ENCODE data around the gene TMEM87B. TPM values are rescaled to one million over a fixed set of nuclear protein-coding genes. Genes with fewer than 3 reads are reported as not detected.

Gene TMEM87B
- total RNA-seq, 6 donors from 2014 or later = 20.1 to 45.9 (median 23.6) TPM

DNA sequence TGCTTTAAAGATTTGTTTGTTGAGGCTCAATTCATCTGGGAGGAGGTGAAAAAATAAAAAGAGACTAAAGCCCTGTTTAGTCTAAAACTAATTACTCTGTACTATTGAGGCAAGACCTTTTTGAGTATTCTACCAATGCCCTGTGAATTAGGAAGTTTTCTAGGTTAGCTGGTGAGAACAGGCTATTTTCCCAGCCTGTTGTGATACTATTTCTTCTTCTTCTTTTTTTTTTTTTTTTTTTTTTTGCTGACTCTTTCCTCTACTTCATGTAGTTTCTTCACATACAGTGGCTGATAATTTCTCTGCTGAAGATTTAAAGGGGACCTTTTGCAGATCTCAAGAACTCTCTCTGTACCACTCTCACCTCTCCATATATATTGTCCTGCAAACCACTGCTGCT, 8.8 kb upstream of the TMEM87B start:
- TF ChIP-seq, protein P1, sequence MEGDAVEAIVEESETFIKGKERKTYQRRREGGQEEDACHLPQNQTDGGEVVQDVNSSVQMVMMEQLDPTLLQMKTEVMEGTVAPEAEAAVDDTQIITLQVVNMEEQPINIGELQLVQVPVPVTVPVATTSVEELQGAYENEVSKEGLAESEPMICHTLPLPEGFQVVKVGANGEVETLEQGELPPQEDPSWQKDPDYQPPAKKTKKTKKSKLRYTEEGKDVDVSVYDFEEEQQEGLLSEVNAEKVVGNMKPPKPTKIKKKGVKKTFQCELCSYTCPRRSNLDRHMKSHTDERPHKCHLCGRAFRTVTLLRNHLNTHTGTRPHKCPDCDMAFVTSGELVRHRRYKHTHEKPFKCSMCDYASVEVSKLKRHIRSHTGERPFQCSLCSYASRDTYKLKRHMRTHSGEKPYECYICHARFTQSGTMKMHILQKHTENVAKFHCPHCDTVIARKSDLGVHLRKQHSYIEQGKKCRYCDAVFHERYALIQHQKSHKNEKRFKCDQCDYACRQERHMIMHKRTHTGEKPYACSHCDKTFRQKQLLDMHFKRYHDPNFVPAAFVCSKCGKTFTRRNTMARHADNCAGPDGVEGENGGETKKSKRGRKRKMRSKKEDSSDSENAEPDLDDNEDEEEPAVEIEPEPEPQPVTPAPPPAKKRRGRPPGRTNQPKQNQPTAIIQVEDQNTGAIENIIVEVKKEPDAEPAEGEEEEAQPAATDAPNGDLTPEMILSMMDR (IDR thresholded peaks at IDR 0.05) = no peak
- no peak for TF ChIP-seq POLR2A (IDR thresholded peaks at IDR 0.05)
- TF ChIP-seq POLR2AphosphoS5 (IDR thresholded peaks at IDR 0.05) = no peak
- no peak for TF ChIP-seq EP300 (IDR thresholded peaks at IDR 0.05)
- Histone ChIP-seq H3K4me3 (no peak overlapping the region), H3K9me3 (peaks cover 0 to 6% (median 0%) of the 10 kb centered on the region in 4 donors), H3K36me3 (no peaks in the 10 kb centered on the region), H3K27me3 (no peaks in the 10 kb centered on the region), H3K27ac (no peak overlapping the region), H3K4me1 (peaks cover 7 to 18% (median 14%) of the 10 kb centered on the region in 4 donors)
- no peak for DNase-seq
- ATAC-seq (ENCODE audit: low FRiP score in 2 of 2) = no peak

- H3K9me3 ChIP-seq = peaks cover 0 to 6% (median 0%) of the 10 kb centered on the region in 4 donors
- no peaks in the 10 kb centered on the region for H3K27me3 ChIP-seq
- H3K4me1 ChIP-seq = peaks cover 7 to 18% (median 14%) of the 10 kb centered on the region in 4 donors
- 78 to 84% methylated on average over 7 of the region's 7 CpGs for WGBS, 2 donors
- DNase-seq (no peak), ATAC-seq (ENCODE audit: low FRiP score in 2 of 2) (peak; percentile 47 to 82)
- no peak overlapping the region for H3K4me3 ChIP-seq
- no peaks in the 10 kb centered on the region for H3K36me3 ChIP-seq
- TF ChIP-seq POLR2AphosphoS5 (IDR thresholded peaks at IDR 0.05) (no peak), POLR2A (IDR thresholded peaks at IDR 0.05) (no peak), EP300 (IDR thresholded peaks at IDR 0.05) (peak in 2 of 4 donors; percentile 26 to 56)
- TF ChIP-seq, protein P1 (IDR thresholded peaks at IDR 0.05) = no peak
- H3K27ac ChIP-seq = peak overlapping the region in 2 of 4 donors; percentile 4 to 23
Observed at GRCh38 chr2:112047537-112048235, 7.4 kb upstream of the TMEM87B start.

- WGBS, 2 donors = 41 to 47% methylated on average over 4 of the region's 4 CpGs
- DNase-seq (no peak), ATAC-seq (ENCODE audit: low FRiP score in 2 of 2) (no peak)
- Histone ChIP-seq H3K9me3 (peaks cover 0 to 6% (median 0%) of the 10 kb centered on the region in 4 donors), H3K27me3 (no peaks in the 10 kb centered on the region), H3K4me3 (no peak overlapping the region), H3K36me3 (no peaks in the 10 kb centered on the region), H3K4me1 (peaks cover 7 to 18% (median 14%) of the 10 kb centered on the region in 4 donors), H3K27ac (peak overlapping the region in 1 of 4 donors; percentile 23)
- TF ChIP-seq POLR2AphosphoS5 (IDR thresholded peaks at IDR 0.05) = no peak
- TF ChIP-seq EP300 (IDR thresholded peaks at IDR 0.05) = no peak
- TF ChIP-seq POLR2A (IDR thresholded peaks at IDR 0.05) = no peak
- TF ChIP-seq, protein P1 (IDR thresholded peaks at IDR 0.05) = no peak
Observed at GRCh38 chr2:112048236-112048592, 6.9 kb upstream of the TMEM87B start.

GRCh38 chr2:112048887-112049286, 6.2 kb upstream of the TMEM87B start:
- TF ChIP-seq, protein P1 (IDR thresholded peaks at IDR 0.05) = peak in 5 of 6 experiments; percentile 41 to 86 (median 71)
- no peak for TF ChIP-seq POLR2A (IDR thresholded peaks at IDR 0.05)
- no peaks in the 10 kb centered on the region for H3K36me3 ChIP-seq
- no peak overlapping the region for H3K27ac ChIP-seq
- no peak overlapping the region for H3K4me3 ChIP-seq
- peaks cover 0 to 6% (median 0%) of the 10 kb centered on the region in 4 donors for H3K9me3 ChIP-seq
- H3K4me1 ChIP-seq = peaks cover 13 to 24% (median 20%) of the 10 kb centered on the region in 4 donors
- DNase-seq = no peak
- ATAC-seq (ENCODE audit: low FRiP score in 2 of 2) = peak; percentile 80 to 93
- no peaks in the 10 kb centered on the region for H3K27me3 ChIP-seq
- 20 to 28% methylated on average over 3 of the region's 3 CpGs for WGBS, 2 donors

GRCh38 chr2:112050316-112050715, 4.8 kb upstream of the TMEM87B start:
- Histone ChIP-seq H3K27ac (no peak overlapping the region), H3K9me3 (peaks cover 0 to 2% (median 0%) of the 10 kb centered on the region in 4 donors), H3K36me3 (no peaks in the 10 kb centered on the region), H3K4me3 (no peak overlapping the region), H3K4me1 (peaks cover 13 to 26% (median 21%) of the 10 kb centered on the region in 4 donors), H3K27me3 (no peaks in the 10 kb centered on the region)
- no peak for TF ChIP-seq POLR2A (IDR thresholded peaks at IDR 0.05)
- TF ChIP-seq, protein P1 (IDR thresholded peaks at IDR 0.05) = no peak
- no peak for TF ChIP-seq POLR2AphosphoS5 (IDR thresholded peaks at IDR 0.05)
- no peak for TF ChIP-seq EP300 (IDR thresholded peaks at IDR 0.05)
- no peak for DNase-seq
- no peak for ATAC-seq (ENCODE audit: low FRiP score in 2 of 2)
- 92 to 94% methylated on average over 1 of the region's 1 CpG for WGBS, 2 donors

All from upper lobe of left lung (tissue), 6 donors.